Brain microvascular endothelial cell (primary cell): ENCODE results near the gene USP43.
"Not testable (repeated sequence)": the region's sequence is repeated elsewhere in the genome, so short reads cannot be mapped to it uniquely, and the experiment has no call there.

Source experiments
- DNase-seq: peaks from one replicate; pipeline ENCODE4 v3.0.0-alpha.2; 2020
- H3K27ac ChIP-seq: fragments of 250-450 bp; sonication (Bioruptor Pico); 2 replicates; pipeline ENCODE4 v1.5.1; 2020; ENCODE audit warnings: mild to moderate bottlenecking, moderate library complexity
- H3K27me3 ChIP-seq: fragments of 250-450 bp; sonication (Bioruptor Pico); replicated peaks from 2 replicates; pipeline ENCODE4 v1.5.1; 2020; ENCODE audit warnings: mild to moderate bottlenecking
- H3K36me3 ChIP-seq: fragments of 250-450 bp; sonication (Bioruptor Pico); replicated peaks from 2 replicates; pipeline ENCODE4 v1.5.1; 2020; ENCODE audit warnings: mild to moderate bottlenecking
- H3K4me3 ChIP-seq: 2 replicates; pipeline ENCODE4 v1.5.1; 2011; ENCODE audit warnings: low read depth, mild to moderate bottlenecking, control low read depth, low read length, moderate library complexity
- in situ Hi-C: cut with HindIII; loops from 2 replicates; pipeline ENCODE4 v1.10.0; 2017; ENCODE audit warnings: low sequenced_read_pairs, low pct_ligation_motif_present
- TF ChIP-seq, protein P1 (sequence below): IDR thresholded peaks from 2 replicates; pipeline ENCODE4 v1.5.1; 2011; ENCODE audit warnings: low read depth, mild to moderate bottlenecking, moderate library complexity, low read length, control low read depth, inconsistent platforms; ENCODE audit errors: missing control alignments

The USP43 gene

DNA sequence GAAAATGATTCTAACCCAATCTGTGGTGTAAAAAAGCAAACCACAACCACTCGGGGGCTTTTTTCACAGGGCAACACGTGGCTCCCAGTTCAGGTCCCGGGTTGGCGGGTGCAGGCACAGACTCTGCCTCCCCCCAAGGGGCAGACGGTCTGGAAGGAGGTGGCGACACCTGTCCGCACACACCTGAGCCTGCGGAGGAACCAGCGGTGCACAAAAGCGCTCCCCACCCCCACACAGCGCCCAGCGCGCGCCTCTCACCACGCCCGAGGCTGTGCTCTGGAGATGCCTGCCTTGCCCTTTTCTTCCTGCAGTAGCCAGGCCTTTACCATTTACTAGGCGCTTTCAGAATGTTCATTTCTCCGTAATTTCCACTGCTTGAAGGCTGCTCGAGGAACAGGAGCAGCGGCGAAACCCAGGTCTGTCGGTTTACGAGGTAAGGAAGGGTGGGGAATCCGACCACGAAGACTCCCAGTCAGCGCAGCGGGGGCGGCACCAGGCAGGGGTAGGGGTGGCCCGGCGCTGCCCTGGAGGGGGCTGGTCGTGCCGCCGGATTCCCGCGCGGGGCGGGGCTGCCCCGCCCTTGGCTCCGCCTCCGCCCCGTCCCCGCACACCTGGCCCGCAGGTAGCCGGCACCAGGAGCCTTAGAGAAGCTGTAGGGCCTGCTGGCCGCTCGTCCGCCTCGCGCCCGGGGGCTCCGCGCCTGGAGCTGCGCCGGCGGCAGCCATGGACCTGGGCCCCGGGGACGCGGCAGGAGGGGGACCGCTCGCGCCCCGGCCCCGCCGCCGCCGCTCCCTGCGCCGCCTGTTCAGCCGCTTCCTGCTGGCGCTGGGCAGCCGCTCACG lies at the start of gene USP43:
USP43 (plus strand) TSS at position 608 of the 842 bp plus-strand sequence; CDS start at position 724, 116 bp downstream.
- peak within 1 kb of the TSS; percentile 58 for H3K4me3 ChIP-seq
- DNase-seq, result no peak
- in situ Hi-C loops, result no loop called here
- H3K27ac ChIP-seq, result no peak within 1 kb of the TSS
- H3K27me3 ChIP-seq, result peaks cover 4% of the 10 kb centered on the region
- TF ChIP-seq, protein P1, sequence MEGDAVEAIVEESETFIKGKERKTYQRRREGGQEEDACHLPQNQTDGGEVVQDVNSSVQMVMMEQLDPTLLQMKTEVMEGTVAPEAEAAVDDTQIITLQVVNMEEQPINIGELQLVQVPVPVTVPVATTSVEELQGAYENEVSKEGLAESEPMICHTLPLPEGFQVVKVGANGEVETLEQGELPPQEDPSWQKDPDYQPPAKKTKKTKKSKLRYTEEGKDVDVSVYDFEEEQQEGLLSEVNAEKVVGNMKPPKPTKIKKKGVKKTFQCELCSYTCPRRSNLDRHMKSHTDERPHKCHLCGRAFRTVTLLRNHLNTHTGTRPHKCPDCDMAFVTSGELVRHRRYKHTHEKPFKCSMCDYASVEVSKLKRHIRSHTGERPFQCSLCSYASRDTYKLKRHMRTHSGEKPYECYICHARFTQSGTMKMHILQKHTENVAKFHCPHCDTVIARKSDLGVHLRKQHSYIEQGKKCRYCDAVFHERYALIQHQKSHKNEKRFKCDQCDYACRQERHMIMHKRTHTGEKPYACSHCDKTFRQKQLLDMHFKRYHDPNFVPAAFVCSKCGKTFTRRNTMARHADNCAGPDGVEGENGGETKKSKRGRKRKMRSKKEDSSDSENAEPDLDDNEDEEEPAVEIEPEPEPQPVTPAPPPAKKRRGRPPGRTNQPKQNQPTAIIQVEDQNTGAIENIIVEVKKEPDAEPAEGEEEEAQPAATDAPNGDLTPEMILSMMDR, result no peak
- no peaks in the 10 kb centered on the region for H3K36me3 ChIP-seq

GRCh38 chr17:9597638-9598037 lies 47.7 kb upstream of the USP43 start:
- H3K27ac ChIP-seq, H3K36me3 ChIP-seq, in situ Hi-C loops, DNase-seq, H3K27me3 ChIP-seq, H3K4me3 ChIP-seq: not testable (repeated sequence)

DNA sequence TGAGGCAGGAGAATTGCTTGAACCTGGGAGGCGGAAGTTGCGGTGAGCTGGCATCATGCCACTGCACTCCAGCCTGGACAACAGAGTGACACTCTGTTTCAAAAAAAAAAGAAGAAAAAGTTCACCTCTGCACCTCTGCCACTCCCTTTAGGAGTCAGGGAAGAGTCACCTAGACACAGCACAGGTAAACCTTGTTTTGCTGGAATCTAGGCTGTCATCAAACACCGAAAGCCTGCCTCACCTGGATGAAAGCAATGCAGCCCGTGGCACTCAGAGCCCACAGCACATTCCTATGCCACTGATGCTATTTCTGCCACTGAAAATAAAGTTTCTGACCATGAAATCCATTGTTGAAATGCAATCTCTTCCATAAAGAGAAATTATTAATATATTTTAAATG lies 46.7 kb upstream of the USP43 start:
- TF ChIP-seq, protein P1, result no peak
- Histone ChIP-seq H3K4me3 (no peak overlapping the region), H3K27me3 (no peaks in the 10 kb centered on the region), H3K36me3 (no peaks in the 10 kb centered on the region), H3K27ac (no peak overlapping the region)
- DNase-seq, result no peak
- in situ Hi-C loops, result no loop called here

GRCh38 chr17:9604583-9604982 lies 40.7 kb upstream of the USP43 start:
- H3K36me3 ChIP-seq, H3K4me3 ChIP-seq, H3K27ac ChIP-seq, DNase-seq, H3K27me3 ChIP-seq, in situ Hi-C loops: not testable (repeated sequence)

GRCh38 chr17:9606453-9606852 lies 38.9 kb upstream of the USP43 start:
- no peaks in the 10 kb centered on the region for H3K27me3 ChIP-seq
- in situ Hi-C loops, result no loop called here
- DNase-seq, result no peak
- TF ChIP-seq, protein P1, result no peak
- no peak overlapping the region for H3K4me3 ChIP-seq
- no peaks in the 10 kb centered on the region for H3K36me3 ChIP-seq
- H3K27ac ChIP-seq, result no peak overlapping the region

- H3K4me3 ChIP-seq, H3K27ac ChIP-seq, DNase-seq, in situ Hi-C loops, H3K27me3 ChIP-seq, H3K36me3 ChIP-seq: not testable (repeated sequence)
Measured at GRCh38 chr17:9607058-9607457, 38.3 kb upstream of the USP43 start.

- no peak overlapping the region for H3K4me3 ChIP-seq
- no peaks in the 10 kb centered on the region for H3K27me3 ChIP-seq
- in situ Hi-C loops, result no loop called here
- DNase-seq, result no peak
- no peak overlapping the region for H3K27ac ChIP-seq
- no peaks in the 10 kb centered on the region for H3K36me3 ChIP-seq
- TF ChIP-seq, protein P1, result no peak
Measured at GRCh38 chr17:9611557-9611956, 33.8 kb upstream of the USP43 start.
